Mesenchymal stem cell (in vitro differentiated cells and primary cell): ENCODE data around the gene DNAH14.

ENCODE experiments used
- DNase-seq: peaks from one replicate; pipeline ENCODE4 v3.0.0-alpha.2; 2013
- H2AFZ ChIP-seq: one replicate; pipeline ENCODE4 v1.6.1; 2013; ENCODE audit warnings: low read depth, mild to moderate bottlenecking, control low read depth, inconsistent platforms, low read length, moderate library complexity
- H2AK5ac ChIP-seq: 2 replicates; pipeline ENCODE4 v1.6.1; 2013; ENCODE audit warnings: low read length, moderate library complexity, mild to moderate bottlenecking, inconsistent platforms; ENCODE audit not compliant: severe bottlenecking
- H2BK120ac ChIP-seq: one replicate; pipeline ENCODE4 v1.6.1; 2013; ENCODE audit warnings: low read depth, mild to moderate bottlenecking, inconsistent platforms, low read length, moderate library complexity
- H2BK12ac ChIP-seq, 2 experiments: one replicate each; pipeline ENCODE4 v1.6.1; 2013; ENCODE audit warnings: inconsistent platforms in 2 of 2, low read length in 2 of 2, mild to moderate bottlenecking in 2 of 2, moderate library complexity in 2 of 2, control low read depth in 1 of 2
- H2BK15ac ChIP-seq: one replicate; pipeline ENCODE4 v1.6.1; 2013; ENCODE audit warnings: mild to moderate bottlenecking, low read depth, inconsistent platforms; ENCODE audit not compliant: poor library complexity, severe bottlenecking
- H2BK5ac ChIP-seq: 2 replicates; pipeline ENCODE4 v1.6.1; 2013; ENCODE audit warnings: low read depth, mild to moderate bottlenecking, low read length, control low read depth, inconsistent platforms; ENCODE audit not compliant: poor library complexity, severe bottlenecking
- H3K14ac ChIP-seq, 2 experiments: one replicate each; pipeline ENCODE4 v1.6.1; 2013; ENCODE audit warnings: inconsistent platforms in 2 of 2, low read length in 2 of 2, control low read depth in 1 of 2, mild to moderate bottlenecking in 1 of 2, moderate library complexity in 1 of 2
- H3K18ac ChIP-seq, 2 experiments: one replicate each; pipeline ENCODE4 v1.6.1; 2013; ENCODE audit warnings: inconsistent platforms in 2 of 2, low read length in 2 of 2, control low read depth in 1 of 2, low read depth in 1 of 2, mild to moderate bottlenecking in 1 of 2
- H3K23ac ChIP-seq, 2 experiments: one replicate each; pipeline ENCODE4 v1.6.1; 2013; ENCODE audit warnings: inconsistent platforms in 2 of 2, low read length in 2 of 2, mild to moderate bottlenecking in 2 of 2, moderate library complexity in 2 of 2, control low read depth in 1 of 2
- H3K27ac ChIP-seq: 2 replicates; pipeline ENCODE4 v1.5.1; 2013; ENCODE audit warnings: mild to moderate bottlenecking, moderate library complexity, low read length, control low read depth, inconsistent platforms; ENCODE audit not compliant: poor library complexity, severe bottlenecking
- H3K27me3 ChIP-seq, 2 experiments: 2 replicates each; pipeline versions ENCODE4 v1.6.1 to v1.7.0; 2013; ENCODE audit warnings: low read length in 2 of 2, mild to moderate bottlenecking in 2 of 2, moderate library complexity in 2 of 2, control low read depth in 1 of 2, inconsistent platforms in 1 of 2; ENCODE audit not compliant: control insufficient read depth in 1 of 2, insufficient read depth in 1 of 2
- H3K36me3 ChIP-seq, 2 experiments: 2 replicates each; pipeline versions ENCODE4 v1.6.1 to v1.7.0; 2013; ENCODE audit warnings: low read length in 2 of 2, control low read depth in 1 of 2, inconsistent platforms in 1 of 2, low read depth in 1 of 2, mild to moderate bottlenecking in 1 of 2; ENCODE audit not compliant: insufficient read depth in 2 of 2, control insufficient read depth in 1 of 2
- H3K4ac ChIP-seq, 2 experiments: one replicate each; pipeline ENCODE4 v1.6.1; 2013; ENCODE audit warnings: inconsistent platforms in 2 of 2, low read length in 2 of 2, mild to moderate bottlenecking in 2 of 2, moderate library complexity in 2 of 2, control low read depth in 1 of 2, low read depth in 1 of 2
- H3K4me1 ChIP-seq: 2 replicates; pipeline ENCODE4 v1.6.1; 2013; ENCODE audit warnings: low read depth, low read length, control low read depth; ENCODE audit not compliant: control insufficient read depth, insufficient read depth
- H3K4me2 ChIP-seq: 2 replicates; pipeline ENCODE4 v1.6.1; 2013; ENCODE audit warnings: low read length, mild to moderate bottlenecking, inconsistent platforms; ENCODE audit not compliant: poor library complexity, severe bottlenecking
- H3K4me3 ChIP-seq, 2 experiments: 2 replicates each; pipeline versions ENCODE4 v1.5.1 to v1.7.0; 2013; ENCODE audit warnings: low read length in 2 of 2, mild to moderate bottlenecking in 2 of 2, control low read depth in 1 of 2, low read depth in 1 of 2; ENCODE audit not compliant: insufficient read depth in 1 of 2
- H3K79me1 ChIP-seq: replicated peaks from 2 replicates; pipeline ENCODE4 v1.6.1; 2013; ENCODE audit warnings: mild to moderate bottlenecking, control low read depth, low read length, inconsistent platforms; ENCODE audit not compliant: poor library complexity, severe bottlenecking
- H3K9ac ChIP-seq: 2 replicates; pipeline ENCODE4 v1.7.0; 2013; ENCODE audit warnings: mild to moderate bottlenecking, low read length, moderate library complexity
- H3K9me3 ChIP-seq: 2 replicates; pipeline ENCODE4 v1.7.0; 2013; ENCODE audit warnings: mild to moderate bottlenecking, low read length; ENCODE audit not compliant: control insufficient read depth
- H4K8ac ChIP-seq: one replicate; pipeline ENCODE4 v1.6.1; 2013; ENCODE audit warnings: inconsistent platforms, mild to moderate bottlenecking, low read length, moderate library complexity
- H4K91ac ChIP-seq: one replicate; pipeline ENCODE4 v1.6.1; 2013; ENCODE audit warnings: mild to moderate bottlenecking, low read length, inconsistent platforms
- WGBS: methylation state at CpG from one replicate; pipeline ENCODE4 v1.1.7; 2013; ENCODE audit warnings: mixed read lengths; 5-methylcytosine and 5-hydroxymethylcytosine counted together

DNAH14 gene

DNA sequence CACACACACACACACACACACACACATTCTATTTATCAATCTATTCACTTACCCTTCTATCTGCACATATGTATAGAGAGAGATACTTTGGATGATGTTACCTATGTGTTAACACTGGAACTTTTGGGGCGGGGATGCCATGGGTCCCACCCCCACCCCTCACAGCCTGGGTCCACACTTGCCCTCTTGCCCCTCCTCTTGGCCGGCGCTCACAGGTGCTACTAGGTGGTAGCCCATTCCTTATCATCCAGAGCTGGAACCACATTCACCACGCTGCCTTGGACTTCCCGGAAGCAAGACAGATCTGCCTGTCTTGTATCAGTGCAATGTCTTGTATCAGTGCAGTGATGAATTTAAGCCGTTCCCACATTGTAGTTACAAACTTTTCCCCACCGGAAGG is 413.2 kb downstream of the DNAH14 start:
- WGBS: 93% methylated on average over 7 of the region's 7 CpGs
- Histone ChIP-seq H3K14ac (peak overlapping the region in 1 of 2 experiments; percentile 65), H3K27ac (no peak overlapping the region), H3K79me1 (no peaks in the 10 kb centered on the region), H3K4ac (no peak overlapping the region), H3K4me3 (no peak overlapping the region), H2BK15ac (no peak overlapping the region), H3K9ac (no peak overlapping the region), H4K91ac (no peak overlapping the region), H2BK5ac (no peak overlapping the region), H3K36me3 (no peaks in the 10 kb centered on the region), H2BK12ac (no peak overlapping the region), H3K4me2 (no peak overlapping the region), H2BK120ac (no peak overlapping the region), H3K9me3 (no peaks in the 10 kb centered on the region), H2AK5ac (no peak overlapping the region), H2AFZ (no peak overlapping the region), H3K4me1 (no peaks in the 10 kb centered on the region), H3K23ac (no peak overlapping the region), H4K8ac (no peak overlapping the region), H3K27me3 (no peaks in the 10 kb centered on the region), H3K18ac (peak overlapping the region in 1 of 2 experiments; percentile 21)
- DNase-seq: no peak

DNA sequence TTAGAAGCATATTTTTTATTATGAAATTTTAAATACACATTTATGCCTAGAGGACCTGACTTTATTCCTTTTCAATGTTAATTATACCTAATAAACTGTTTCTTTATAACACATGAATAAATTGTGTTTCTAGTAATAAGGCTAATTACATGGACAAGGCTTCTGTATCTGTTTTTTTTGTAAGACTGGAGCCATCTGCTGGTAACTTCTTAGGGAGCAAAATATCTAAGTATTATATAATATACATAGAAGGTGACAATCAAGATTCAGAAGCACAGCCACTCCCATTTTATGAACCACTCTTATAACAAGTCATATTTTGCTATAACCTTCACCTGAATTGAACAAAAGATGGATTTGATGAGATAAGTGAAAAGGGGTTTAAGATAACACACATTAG is 414.1 kb downstream of the DNAH14 start:
- Histone ChIP-seq H3K36me3 (no peaks in the 10 kb centered on the region), H3K18ac (no peak overlapping the region), H4K91ac (no peak overlapping the region), H2AK5ac (no peak overlapping the region), H2BK15ac (no peak overlapping the region), H2BK12ac (no peak overlapping the region), H2AFZ (no peak overlapping the region), H3K27ac (no peak overlapping the region), H3K14ac (no peak overlapping the region), H3K4me3 (no peak overlapping the region), H3K4ac (no peak overlapping the region), H3K9me3 (no peaks in the 10 kb centered on the region), H4K8ac (no peak overlapping the region), H3K9ac (no peak overlapping the region), H3K4me2 (no peak overlapping the region), H2BK120ac (no peak overlapping the region), H3K27me3 (no peaks in the 10 kb centered on the region), H3K79me1 (no peaks in the 10 kb centered on the region), H3K23ac (no peak overlapping the region), H3K4me1 (no peaks in the 10 kb centered on the region), H2BK5ac (no peak overlapping the region)
- peak; percentile 17 for DNase-seq

DNA sequence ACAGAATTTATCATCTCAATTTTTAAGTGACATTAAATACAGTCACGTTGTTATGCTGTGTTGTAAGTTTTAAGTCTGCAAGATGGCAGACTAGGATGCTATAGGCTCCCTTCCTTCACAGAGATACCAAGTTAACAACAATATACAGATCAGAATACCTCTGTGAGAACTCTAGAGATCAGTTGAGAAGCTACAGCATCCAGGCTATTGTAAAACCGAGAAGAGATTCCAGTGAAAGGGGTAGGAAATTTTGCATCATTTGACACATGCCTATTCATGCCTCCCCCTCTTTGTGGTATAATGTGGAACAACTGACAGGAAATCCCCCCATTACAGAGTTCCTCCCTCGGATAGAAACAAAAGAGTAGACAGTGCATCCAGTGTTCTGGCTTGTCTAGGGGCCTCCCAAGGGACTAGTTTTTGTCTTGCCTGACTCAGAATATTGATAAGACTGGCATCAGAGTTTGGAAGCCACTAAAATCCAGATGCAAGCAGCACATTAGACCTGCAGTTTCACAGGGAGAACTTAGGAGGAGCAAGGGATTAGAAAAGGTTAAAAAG is 417.7 kb downstream of the DNAH14 start:
- Histone ChIP-seq H3K9me3 (no peaks in the 10 kb centered on the region), H2AK5ac (no peak overlapping the region), H3K4ac (no peak overlapping the region), H2BK12ac (no peak overlapping the region), H3K36me3 (no peaks in the 10 kb centered on the region), H3K18ac (no peak overlapping the region), H2BK120ac (no peak overlapping the region), H2AFZ (no peak overlapping the region), H2BK5ac (no peak overlapping the region), H4K8ac (no peak overlapping the region), H3K23ac (no peak overlapping the region), H2BK15ac (no peak overlapping the region), H4K91ac (no peak overlapping the region), H3K4me3 (no peak overlapping the region), H3K79me1 (no peaks in the 10 kb centered on the region), H3K9ac (no peak overlapping the region), H3K4me2 (no peak overlapping the region), H3K27me3 (no peaks in the 10 kb centered on the region), H3K27ac (no peak overlapping the region), H3K14ac (no peak overlapping the region), H3K4me1 (no peaks in the 10 kb centered on the region)
- WGBS: 88% methylated on average over 1 of the region's 3 CpGs
- no peak for DNase-seq

DNA sequence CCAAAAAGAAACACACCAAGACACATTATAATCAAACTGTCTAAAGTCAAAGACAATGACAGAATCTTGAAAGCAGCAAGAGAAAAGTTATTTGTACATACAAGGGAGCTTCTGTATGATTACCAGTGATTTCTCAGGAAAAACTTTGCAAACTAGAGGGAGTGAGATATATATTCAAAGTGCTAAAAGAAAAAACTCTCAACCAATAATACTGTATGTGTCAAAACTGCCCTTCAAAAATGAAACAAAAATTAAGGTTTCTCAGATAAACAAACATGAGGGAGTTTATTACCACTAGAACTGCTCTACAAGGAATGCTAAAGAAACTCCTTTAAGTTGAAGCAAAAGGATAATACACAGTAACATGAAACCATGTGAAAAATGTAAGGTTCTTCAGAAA is 418.9 kb downstream of the DNAH14 start:
- no peak overlapping the region for H2BK5ac ChIP-seq
- H3K4ac ChIP-seq: no peak overlapping the region
- H2AK5ac ChIP-seq: no peak overlapping the region
- H3K14ac ChIP-seq: no peak overlapping the region
- no peaks in the 10 kb centered on the region for H3K36me3 ChIP-seq
- H3K4me2 ChIP-seq: no peak overlapping the region
- H2BK120ac ChIP-seq: no peak overlapping the region
- no peak overlapping the region for H4K8ac ChIP-seq
- H2AFZ ChIP-seq: no peak overlapping the region
- H3K4me1 ChIP-seq: no peaks in the 10 kb centered on the region
- H3K4me3 ChIP-seq: no peak overlapping the region
- H3K23ac ChIP-seq: no peak overlapping the region
- H2BK15ac ChIP-seq: no peak overlapping the region
- no peak overlapping the region for H3K27ac ChIP-seq
- H3K79me1 ChIP-seq: no peaks in the 10 kb centered on the region
- H3K9me3 ChIP-seq: no peaks in the 10 kb centered on the region
- no peak overlapping the region for H3K9ac ChIP-seq
- no peak overlapping the region for H2BK12ac ChIP-seq
- no peak for DNase-seq
- H3K27me3 ChIP-seq: no peaks in the 10 kb centered on the region
- H3K18ac ChIP-seq: no peak overlapping the region
- H4K91ac ChIP-seq: no peak overlapping the region
